Muscle of leg (tissue), 16 donors: ENCODE measurements around the gene IL2RA. TPM values are rescaled to one million over a fixed set of nuclear protein-coding genes. Genes with fewer than 3 reads are reported as not detected.
A peak's percentile ranks its signal among the peaks of the same experiment; 100 is the strongest.
"Not testable (repeated sequence)": the region's sequence is repeated elsewhere in the genome, so short reads cannot be mapped to it uniquely, and the experiment has no call there.

Source experiments
- DNase-seq: peaks from one replicate; pipeline ENCODE4 v3.0.0; 2013
- H3K27ac ChIP-seq: one replicate; pipeline ENCODE4 v1.5.1; 2013; ENCODE audit warnings: mild to moderate bottlenecking, low read length, control low read depth
- H3K27me3 ChIP-seq: one replicate; pipeline ENCODE4 v1.6.1; 2013; ENCODE audit warnings: low read length; ENCODE audit not compliant: control insufficient read depth, insufficient read depth
- H3K36me3 ChIP-seq: one replicate; pipeline ENCODE4 v1.6.1; 2013; ENCODE audit warnings: low read length; ENCODE audit not compliant: control insufficient read depth, insufficient read depth
- H3K4me1 ChIP-seq: one replicate; pipeline ENCODE4 v1.6.1; 2013; ENCODE audit warnings: low read length; ENCODE audit not compliant: control insufficient read depth, insufficient read depth
- H3K4me3 ChIP-seq: one replicate; pipeline ENCODE4 v1.5.1; 2013; ENCODE audit warnings: low read length, control low read depth
- H3K9me3 ChIP-seq: replicated peaks from 2 replicates; pipeline ENCODE4 v1.6.1; 2013; ENCODE audit warnings: low read depth, low read length; ENCODE audit not compliant: control insufficient read depth
- WGBS: methylation state at CpG from one replicate; pipeline ENCODE4 v1.1.5; 2013; ENCODE audit warnings: missing lambda C conversion rate; ENCODE audit not compliant: insufficient coverage; 5-methylcytosine and 5-hydroxymethylcytosine counted together
- long read RNA-seq, 11 donors: transcript quantifications; one replicate each; lab custom pipeline, GENCODE V29; 2026
- polyA plus RNA-seq, 8 donors: library from polyadenylated mRNA; unstranded; fragments of 120-200 nt; gene quantifications; one replicate each; pipeline versions ENCODE4 v1.2.1 to v1.2.3, GENCODE V29; 2013; ENCODE audit warnings: inconsistent platforms in 1 of 8, low replicate concordance in 1 of 8; ENCODE audit not compliant: insufficient read length in 8 of 8, insufficient read depth in 1 of 8
- total RNA-seq: library from RNA; stranded (reverse); fragments of 120-200 nt; gene quantifications from one replicate; pipeline ENCODE4 v1.2.4, GENCODE V29; 2013

Gene IL2RA
- total RNA-seq (not detected), polyA plus RNA-seq (under 1 TPM in 4 of 8 donors, not detected in 4; 0.05 to 0.24 (median 0.10) TPM)
- long read RNA-seq, donor 1, result 0 reads
- long read RNA-seq, donor 2, result 0 reads
- long read RNA-seq, donor 3, result 0 reads
- long read RNA-seq, donor 4, result 0 reads
- long read RNA-seq, donor 5, result 0 reads
- long read RNA-seq, donor 6, result 0 reads
- long read RNA-seq, donor 7, result 0 reads
- long read RNA-seq, donor 8, result 0 reads
- long read RNA-seq, donor 9, result 0 reads
- long read RNA-seq, donor 10, result 0 reads
- long read RNA-seq, donor 11, result 0 reads

DNA sequence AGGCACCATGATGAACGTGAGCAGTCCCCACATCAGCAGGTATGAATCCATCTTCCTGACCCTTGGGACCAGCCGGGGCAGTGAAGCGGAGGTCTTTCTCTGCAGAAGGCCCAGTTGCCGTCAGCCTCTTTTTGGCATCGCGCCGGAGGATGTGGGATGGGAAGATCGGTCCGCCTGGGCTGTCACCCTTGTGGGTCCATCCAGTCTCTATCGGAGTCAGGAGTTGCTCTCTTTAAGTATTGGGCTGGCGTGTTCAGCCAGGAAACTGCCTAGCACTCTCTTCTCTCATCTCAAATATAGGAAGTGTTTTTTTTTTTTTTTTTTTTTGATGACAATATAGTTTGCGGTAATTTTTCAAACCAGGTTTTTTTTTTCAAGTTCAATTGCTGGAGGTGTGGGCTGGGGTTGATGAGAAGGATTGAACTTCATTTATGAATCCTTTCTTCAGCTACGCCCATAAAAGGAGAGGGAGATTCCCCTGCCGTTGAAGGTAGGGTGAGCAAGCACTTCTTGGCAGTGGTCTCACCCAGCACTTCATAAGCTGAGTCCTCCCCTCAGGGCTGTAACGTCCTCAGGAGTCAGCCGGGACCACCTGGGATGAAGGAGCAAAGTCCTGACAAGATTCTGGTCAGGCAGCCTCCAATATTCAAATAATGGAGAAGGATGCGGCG lies at the start of gene IL2RA:
TSS of gene IL2RA (minus strand) at position 267 of the 671 bp plus-strand sequence. CDS start at position 51, 216 bp downstream.
- Histone ChIP-seq H3K36me3 (no peaks in the 10 kb centered on the region), H3K4me3 (no peak within 1 kb of the TSS)
- 70% methylated on average over 4 of the region's 18 CpGs for WGBS

DNA sequence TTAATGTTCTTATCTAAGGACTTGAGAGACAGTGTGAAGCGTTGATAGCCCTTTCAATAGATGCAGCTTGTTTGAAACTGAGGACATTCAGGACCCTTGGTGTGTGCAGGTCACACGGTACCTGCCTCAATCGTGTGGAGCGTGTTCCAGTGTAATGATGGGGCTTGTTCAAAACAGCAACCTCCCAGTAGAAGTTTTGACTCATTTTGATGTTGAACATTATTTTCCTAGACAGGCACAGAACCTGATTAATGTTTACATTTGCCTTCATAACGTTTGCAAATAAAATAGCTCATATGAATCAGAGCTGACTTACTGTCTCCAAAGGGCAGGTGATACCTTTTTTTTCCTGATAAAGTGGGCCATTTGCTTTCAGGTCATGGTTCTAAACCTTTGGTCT lies 48.0 kb upstream of the IL2RA start:
- Histone ChIP-seq H3K4me3 (no peak overlapping the region), H3K4me1 (no peaks in the 10 kb centered on the region), H3K27me3 (no peaks in the 10 kb centered on the region), H3K27ac (no peak overlapping the region), H3K36me3 (peaks cover 62% of the 10 kb centered on the region), H3K9me3 (no peaks in the 10 kb centered on the region)
- no peak for DNase-seq
- WGBS, result 100% methylated on average over 1 of the region's 5 CpGs

More for the DNA sequence above, at the start of gene IL2RA:
- Histone ChIP-seq H3K27ac (no peak within 1 kb of the TSS), H3K9me3 (no peaks in the 10 kb centered on the region), H3K27me3 (no peaks in the 10 kb centered on the region), H3K4me1 (no peaks in the 10 kb centered on the region)
- DNase-seq, result no peak

DNA sequence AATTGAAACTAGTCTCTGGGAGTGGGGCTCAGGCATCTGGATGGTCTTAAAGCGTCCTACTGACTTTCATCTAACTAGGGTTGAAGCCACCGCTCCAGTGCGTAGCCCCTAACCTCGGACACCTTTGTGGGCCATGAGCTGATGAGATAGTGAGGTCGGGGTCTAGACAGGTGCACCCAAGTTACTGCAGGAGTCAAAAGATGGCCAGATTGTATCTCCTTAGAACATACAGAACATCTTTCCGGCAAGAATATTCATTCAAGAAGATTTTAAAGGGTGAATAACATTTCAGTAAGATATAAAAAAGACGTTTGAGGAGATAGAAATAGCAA lies 47.2 kb upstream of the IL2RA start:
- WGBS, result 100% methylated on average over 1 of the region's 7 CpGs
- Histone ChIP-seq H3K27ac (no peak overlapping the region), H3K4me3 (no peak overlapping the region), H3K4me1 (no peaks in the 10 kb centered on the region), H3K27me3 (no peaks in the 10 kb centered on the region), H3K9me3 (no peaks in the 10 kb centered on the region), H3K36me3 (peaks cover 60% of the 10 kb centered on the region)
- no peak for DNase-seq

DNA sequence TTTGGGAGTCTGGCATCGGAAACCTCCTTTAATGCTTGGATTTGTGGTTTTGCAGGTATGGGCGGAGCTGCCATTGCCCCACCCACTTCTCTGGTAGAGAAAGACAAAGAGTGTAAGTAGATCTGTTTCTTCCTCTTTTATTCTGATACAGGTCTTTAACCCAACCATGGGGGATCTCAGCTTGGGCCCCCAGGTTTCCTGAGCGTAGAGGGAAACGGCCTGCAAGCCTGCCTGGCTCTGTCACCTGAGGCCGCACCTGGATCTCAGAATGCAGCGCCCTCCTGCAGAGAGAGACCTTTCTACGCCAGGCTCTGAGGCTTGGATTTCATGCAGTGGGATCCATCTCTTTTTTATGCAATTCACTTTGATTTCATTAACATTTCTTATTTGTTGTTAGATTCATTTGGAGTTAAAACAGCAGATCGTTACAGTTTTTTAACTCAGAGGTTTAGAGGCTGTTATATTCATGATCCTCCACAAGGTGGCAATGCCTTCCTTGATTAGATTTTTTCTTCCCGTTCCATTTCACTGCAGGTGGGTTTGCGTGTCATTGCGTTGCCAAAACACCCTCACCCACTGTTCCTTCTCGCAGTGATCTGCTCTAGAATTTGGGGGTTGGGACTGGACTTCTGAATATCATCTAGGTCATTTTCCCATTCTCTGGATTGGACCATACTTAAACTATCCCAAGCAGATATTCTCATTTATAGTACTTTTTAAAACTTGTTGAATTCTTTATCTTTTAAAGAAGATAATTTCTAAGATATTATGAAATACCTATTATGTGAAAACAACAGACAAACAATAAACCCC lies 46.7 kb upstream of the IL2RA start:
- Histone ChIP-seq H3K27ac (no peak overlapping the region), H3K4me3 (no peak overlapping the region), H3K9me3 (no peaks in the 10 kb centered on the region), H3K36me3 (peaks cover 60% of the 10 kb centered on the region), H3K4me1 (no peaks in the 10 kb centered on the region), H3K27me3 (no peaks in the 10 kb centered on the region)
- WGBS, result 72% methylated on average over 2 of the region's 12 CpGs
- DNase-seq, result peak; percentile 42

DNA sequence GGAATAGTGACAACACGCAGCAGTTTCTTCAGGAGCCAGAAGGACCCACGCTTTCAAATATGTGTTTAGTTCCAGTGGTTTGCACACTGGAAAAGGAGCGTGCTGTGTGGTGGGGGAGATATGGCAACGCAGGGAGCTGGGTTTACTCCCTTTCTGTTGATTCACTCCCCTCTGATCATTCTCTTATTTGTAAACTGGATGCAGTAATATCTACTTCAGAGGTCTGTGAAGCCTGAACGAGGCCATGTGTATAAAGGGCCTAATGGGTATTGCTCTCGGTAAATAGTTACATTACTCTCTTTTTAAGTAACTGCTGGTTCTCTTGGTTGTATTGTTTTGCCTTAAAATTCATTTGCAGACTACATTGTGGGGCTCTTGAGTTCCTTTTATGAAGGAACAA lies 45.9 kb upstream of the IL2RA start:
- Histone ChIP-seq H3K27ac (no peak overlapping the region), H3K9me3 (no peaks in the 10 kb centered on the region), H3K36me3 (peaks cover 58% of the 10 kb centered on the region), H3K4me1 (no peaks in the 10 kb centered on the region), H3K27me3 (no peaks in the 10 kb centered on the region), H3K4me3 (no peak overlapping the region)
- DNase-seq, result no peak
- 100% methylated on average over 1 of the region's 6 CpGs for WGBS

DNA sequence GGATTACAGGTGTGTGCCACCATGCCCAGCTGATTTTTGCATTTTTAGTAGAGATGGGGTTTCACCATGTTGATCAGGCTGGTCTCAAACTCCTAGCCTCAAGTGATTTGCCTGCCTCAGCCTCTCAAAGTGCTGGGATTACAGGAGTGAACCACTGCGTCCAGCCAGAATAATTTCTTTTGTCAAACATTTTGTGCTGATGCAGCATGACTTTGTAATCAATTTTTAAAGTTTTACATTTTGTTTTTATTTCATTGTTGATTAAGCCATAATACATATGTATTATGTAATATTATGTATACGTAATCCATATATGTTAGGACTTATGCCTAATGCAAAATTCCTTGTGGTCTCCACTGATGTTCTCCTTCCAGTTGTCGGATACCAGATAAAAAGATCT lies 45.4 kb upstream of the IL2RA start:
- not testable (repeated sequence) for DNase-seq, H3K4me1 ChIP-seq

DNA sequence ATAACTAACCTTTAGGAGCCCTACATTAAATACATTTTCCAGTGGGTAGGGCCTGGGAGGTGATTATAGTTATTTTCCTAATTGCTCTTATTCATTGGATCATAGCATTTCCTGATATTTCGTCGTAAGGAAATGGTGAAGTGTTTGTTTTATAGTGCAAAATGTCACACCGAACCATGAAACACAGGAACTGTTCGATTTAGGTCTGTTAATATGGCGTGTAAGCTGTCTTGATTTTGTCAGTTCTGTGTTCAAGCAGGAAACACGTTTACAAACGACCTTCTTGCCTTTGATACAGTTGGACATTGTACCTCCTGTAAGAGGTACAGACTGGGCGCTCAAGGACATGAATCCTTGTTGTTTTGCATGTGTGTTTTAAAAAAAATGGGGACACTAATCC lies 41.4 kb upstream of the IL2RA start:
- no peaks in the 10 kb centered on the region for H3K27me3 ChIP-seq
- WGBS, result 94% methylated on average over 5 of the region's 8 CpGs
- no peaks in the 10 kb centered on the region for H3K4me1 ChIP-seq
- H3K27ac ChIP-seq, result no peak overlapping the region
- peaks cover 34% of the 10 kb centered on the region for H3K36me3 ChIP-seq
- no peak overlapping the region for H3K4me3 ChIP-seq
- no peaks in the 10 kb centered on the region for H3K9me3 ChIP-seq
- DNase-seq, result no peak

More for the DNA sequence above, 45.4 kb upstream of the IL2RA start:
- H3K4me3 ChIP-seq, H3K27me3 ChIP-seq, H3K27ac ChIP-seq, H3K9me3 ChIP-seq: not testable (repeated sequence)
- 80% methylated on average over 1 of the region's 3 CpGs for WGBS
- H3K36me3 ChIP-seq, result peaks cover 57% of the 10 kb centered on the region

DNA sequence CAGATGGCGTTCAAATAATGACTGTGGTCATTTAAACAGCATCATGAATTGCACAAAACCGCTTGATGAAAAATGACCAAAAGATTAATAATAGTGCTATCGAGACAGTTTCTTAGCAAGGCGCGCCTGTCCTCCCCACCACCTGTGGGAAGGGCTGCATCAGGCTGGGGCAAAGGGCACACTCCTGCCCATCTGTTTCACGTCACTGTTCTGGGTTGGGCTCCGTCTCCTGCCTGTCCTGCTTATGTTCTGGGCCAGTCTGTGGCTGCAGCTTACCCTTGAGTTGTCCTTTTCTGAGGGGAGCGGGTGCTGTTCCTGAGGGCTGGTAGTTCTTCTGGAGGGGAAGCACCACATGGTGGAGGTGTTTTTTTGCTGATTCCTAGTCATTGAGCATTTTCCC lies 40.0 kb upstream of the IL2RA start:
- H3K4me3 ChIP-seq, result no peak overlapping the region
- WGBS, result 97% methylated on average over 5 of the region's 8 CpGs
- H3K4me1 ChIP-seq, result no peaks in the 10 kb centered on the region
- H3K27me3 ChIP-seq, result no peaks in the 10 kb centered on the region
- no peak for DNase-seq
- H3K36me3 ChIP-seq, result peaks cover 30% of the 10 kb centered on the region
- no peak overlapping the region for H3K27ac ChIP-seq
- H3K9me3 ChIP-seq, result no peaks in the 10 kb centered on the region

DNA sequence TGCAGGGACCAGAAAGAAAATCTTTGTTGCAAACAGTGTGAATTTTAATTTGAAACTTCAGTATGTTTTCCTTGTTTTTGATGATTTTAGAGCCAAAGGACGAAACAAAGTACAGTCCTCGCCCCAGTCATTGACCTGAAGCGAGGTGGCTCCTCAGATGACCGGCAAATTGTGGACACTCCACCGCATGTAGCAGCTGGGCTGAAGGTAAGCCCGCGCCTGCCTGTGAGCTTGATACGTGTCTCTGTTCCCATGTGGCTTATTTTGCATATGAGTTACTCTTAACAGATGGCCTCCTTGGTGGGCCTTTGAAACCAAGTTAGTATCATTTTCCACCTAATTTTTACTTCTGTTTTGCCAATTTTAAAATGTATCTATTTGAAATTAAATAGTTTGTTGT lies 39.0 kb upstream of the IL2RA start:
- Histone ChIP-seq H3K4me3 (no peak overlapping the region), H3K9me3 (no peaks in the 10 kb centered on the region), H3K27me3 (no peaks in the 10 kb centered on the region), H3K36me3 (peaks cover 32% of the 10 kb centered on the region), H3K4me1 (no peaks in the 10 kb centered on the region), H3K27ac (no peak overlapping the region)
- DNase-seq, result no peak
- 100% methylated on average over 3 of the region's 8 CpGs for WGBS

DNA sequence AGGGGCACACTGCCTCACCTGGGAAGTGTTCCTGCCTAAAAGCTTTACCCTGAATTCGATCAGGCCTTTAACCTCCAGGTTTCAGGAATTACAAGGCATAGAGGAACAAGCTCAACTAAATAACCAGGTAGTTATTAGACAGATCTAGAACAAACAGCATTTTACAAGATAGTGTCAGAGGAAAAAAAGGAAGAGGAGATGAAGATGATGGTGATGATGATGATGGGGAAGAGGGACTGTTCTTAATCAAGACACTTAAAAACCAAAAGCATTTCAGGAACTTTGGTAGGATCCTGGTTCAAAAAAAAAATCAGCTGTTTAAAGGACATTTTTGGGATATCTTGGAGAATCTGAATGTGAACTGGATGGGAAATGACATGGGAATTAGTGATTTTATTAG lies 38.2 kb upstream of the IL2RA start:
- Histone ChIP-seq H3K36me3 (peaks cover 29% of the 10 kb centered on the region), H3K9me3 (no peaks in the 10 kb centered on the region), H3K4me3 (no peak overlapping the region), H3K27me3 (no peaks in the 10 kb centered on the region), H3K4me1 (peaks cover 4% of the 10 kb centered on the region), H3K27ac (no peak overlapping the region)
- WGBS, result no CpG with 5 or more reads among the region's 1 CpG
- DNase-seq, result no peak
